OCI-M2 (cell line): ENCODE measurements around the gene NLRC5.
"Not testable (repeated sequence)": the region's sequence is repeated elsewhere in the genome, so short reads cannot be mapped to it uniquely, and the experiment has no call there.

Experiments
- DNase-seq: peaks from one replicate; lab custom pipeline; 2025; ENCODE audit not compliant: unreplicated experiment; lab: John Stamatoyannopoulos, UW

The NLRC5 gene

DNA sequence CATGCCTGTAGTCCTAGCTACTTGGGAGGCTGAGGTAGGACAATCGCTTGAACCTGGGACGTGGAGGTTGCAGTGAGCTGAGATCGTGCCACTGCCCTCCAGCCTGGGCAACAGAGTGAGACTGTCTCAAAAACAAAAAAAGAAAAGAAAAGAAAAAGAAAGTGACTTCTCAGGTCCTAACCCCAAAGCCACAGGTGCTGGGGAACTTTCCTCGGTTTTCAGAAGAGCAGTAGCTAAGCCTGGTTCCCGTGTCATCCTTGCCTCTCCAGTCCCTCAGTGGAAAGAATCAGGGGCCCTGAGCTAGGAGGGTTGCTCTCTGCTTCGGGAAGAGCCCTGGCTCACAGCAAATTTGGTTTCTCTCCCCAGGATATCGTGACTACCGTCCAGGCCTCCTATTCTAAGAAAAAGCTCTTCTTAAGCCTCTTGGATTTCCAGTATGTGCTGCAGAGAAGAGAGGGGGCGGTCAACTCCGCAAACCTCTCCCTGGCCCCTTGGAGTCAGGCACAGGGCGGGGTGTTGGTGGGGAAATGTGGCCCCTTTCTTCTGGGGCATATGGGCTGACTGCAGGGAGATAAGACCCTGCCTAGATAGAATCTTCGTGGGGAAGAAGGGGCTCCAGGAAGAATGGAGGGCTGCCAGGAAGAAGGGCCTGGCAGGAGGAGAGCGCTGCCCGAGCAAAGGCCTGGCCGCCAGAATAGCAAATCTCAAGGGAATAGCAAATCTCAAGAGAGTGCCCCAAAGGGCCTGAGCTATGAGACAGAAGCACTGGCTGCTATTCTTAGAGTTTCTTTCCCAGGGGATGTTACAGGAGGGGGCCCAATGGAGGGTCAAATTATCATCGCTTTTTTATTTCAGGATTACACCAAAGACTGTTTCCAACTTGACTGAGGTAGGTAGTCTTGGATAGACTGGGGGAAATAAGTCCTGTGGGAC lies 8.3 kb upstream of the NLRC5 start:
- no peak for DNase-seq

DNA sequence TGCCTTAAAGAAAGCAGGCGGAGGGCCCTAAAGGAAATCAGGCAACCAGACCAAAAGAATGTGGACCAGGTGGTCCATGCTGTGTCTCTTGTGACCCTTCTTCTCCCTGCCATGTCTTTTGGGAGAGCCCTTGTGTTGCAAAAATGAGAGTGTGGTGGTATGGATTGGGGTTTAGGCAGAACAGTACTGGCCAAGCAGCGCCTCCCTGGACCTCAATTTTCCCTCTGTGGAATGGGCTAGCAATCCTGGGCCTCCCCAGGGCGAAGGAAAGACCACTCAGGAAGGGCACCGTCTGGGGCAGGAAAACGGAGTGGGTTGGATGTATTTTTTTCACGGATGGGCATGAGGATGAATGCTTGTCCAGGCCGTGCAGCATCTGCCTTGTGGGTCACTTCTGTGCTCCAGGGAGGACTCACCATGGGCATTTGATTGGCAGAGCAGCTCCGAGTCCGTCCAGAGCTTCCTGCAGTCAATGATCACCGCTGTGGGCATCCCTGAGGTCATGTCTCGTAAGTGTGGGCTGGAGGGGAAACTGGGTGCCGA lies 7.6 kb upstream of the NLRC5 start:
- no peak for DNase-seq

- DNase-seq: no peak
These were observed 6.7 kb upstream of the NLRC5 start for GRCh38 chr16:56982695-56983094.

GRCh38 chr16:56983211-56983751 lies 6.1 kb upstream of the NLRC5 start:
- DNase-seq: no peak

DNA sequence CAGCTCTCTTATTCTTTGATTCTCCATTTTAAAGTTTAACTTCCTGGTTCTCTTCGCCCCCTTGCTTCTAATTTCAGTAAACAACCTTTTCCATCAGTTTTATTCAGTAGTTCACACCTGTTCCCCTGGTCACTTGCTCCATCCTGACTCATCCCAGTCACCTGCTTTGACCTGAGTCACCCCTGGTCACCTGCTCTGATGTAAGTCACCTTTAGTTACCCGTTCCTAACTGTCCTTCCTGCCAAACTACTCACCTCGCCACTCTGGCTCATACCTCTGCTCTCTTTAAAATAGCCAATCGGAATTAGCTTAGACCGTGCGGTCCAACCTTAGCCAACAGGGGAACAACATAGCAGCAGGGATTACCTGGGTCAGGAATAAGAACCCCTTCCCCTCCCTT lies 4.7 kb upstream of the NLRC5 start:
- no peak for DNase-seq

- no peak for DNase-seq
These were observed 3.9 kb upstream of the NLRC5 start for GRCh38 chr16:56985288-56985961.

GRCh38 chr16:56985962-56986360 lies 3.4 kb upstream of the NLRC5 start:
- no peak for DNase-seq

DNA sequence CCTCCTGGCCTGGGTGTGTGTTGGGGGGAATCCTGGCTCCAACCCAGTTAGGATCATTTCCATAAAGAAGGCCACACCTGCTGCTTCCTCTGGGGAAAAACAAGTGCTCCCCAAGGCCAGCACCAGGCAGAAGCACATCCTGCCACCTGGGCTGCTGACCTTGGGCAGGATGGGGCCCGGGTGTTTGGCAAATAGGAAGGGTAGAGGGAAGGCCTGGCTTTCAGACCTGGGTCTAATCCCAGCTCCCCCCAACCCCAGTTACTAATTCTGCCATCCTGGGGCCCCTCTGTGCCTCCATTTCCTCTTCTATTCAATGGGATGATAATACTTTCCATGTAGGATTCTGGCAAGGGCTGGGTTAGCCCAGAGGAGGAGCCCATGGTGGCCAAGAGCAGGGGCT lies 3.0 kb upstream of the NLRC5 start:
- DNase-seq: no peak

DNA sequence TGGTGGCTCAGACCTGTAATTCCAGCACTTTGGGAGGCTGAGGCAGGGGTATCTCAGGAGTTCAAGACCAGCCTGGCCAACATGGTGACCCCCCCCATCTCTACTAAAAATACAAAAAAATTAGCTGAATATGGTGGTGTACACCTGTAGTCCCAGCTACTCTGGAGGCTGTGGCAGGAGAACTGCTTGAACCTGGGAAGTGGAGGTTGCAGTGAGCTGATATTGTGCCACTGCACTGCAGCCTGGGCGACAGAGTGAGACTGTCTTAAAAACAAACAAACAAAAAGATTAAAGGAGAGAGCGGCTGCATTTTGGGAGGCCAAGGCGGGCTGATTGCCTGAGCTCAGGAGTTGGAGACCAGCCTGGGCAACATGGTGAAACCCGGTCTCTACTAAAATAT lies 2.4 kb upstream of the NLRC5 start:
- DNase-seq: not testable (repeated sequence)

GRCh38 chr16:56987692-56988091 lies 1.7 kb upstream of the NLRC5 start:
- DNase-seq: no peak

DNA sequence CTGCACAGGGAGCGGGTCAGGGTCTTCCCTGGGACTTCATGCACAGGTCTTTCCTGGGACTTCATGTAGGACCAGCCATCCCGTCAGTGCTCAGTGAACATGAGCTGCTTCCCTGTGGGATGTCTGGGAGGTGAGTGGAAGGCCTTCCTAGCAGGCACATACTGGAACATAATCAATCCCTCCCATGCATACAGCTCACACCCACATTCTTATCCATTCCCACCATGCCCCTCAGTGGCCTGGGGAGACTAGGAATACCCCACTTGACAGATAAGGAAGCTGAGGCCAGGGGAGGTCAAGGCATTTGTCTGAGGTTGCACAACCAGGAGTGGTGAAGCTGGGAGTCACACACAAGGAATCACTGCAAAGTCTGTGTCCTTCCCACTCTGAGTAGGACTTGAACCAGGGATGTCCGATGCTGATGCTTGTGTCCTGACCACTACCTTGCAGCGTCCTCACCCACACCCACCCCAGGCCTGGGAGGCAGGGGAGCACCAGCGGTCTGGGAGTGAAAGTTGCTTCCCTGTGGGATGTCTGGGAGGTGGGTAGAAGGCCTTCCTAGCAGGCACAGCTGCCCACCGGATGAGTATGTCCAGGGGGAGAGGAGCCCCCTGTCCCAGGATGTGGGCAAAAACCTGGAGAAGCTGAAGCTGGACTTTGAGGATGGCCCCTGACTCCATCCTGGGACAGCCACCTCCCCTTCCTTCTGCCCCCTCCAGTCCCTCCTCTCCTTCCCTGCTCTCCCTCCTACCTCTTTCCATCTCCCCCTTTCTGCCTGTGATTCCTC lies 1.0 kb upstream of the NLRC5 start:
- DNase-seq: no peak

GRCh38 chr16:56989988-56990387 lies 631 bp downstream of the NLRC5 start:
- no peak for DNase-seq

GRCh38 chr16:56990407-56991286 lies 1.3 kb downstream of the NLRC5 start:
- no peak for DNase-seq

GRCh38 chr16:56992431-56992830 lies 3.1 kb downstream of the NLRC5 start:
- not testable (repeated sequence) for DNase-seq

DNA sequence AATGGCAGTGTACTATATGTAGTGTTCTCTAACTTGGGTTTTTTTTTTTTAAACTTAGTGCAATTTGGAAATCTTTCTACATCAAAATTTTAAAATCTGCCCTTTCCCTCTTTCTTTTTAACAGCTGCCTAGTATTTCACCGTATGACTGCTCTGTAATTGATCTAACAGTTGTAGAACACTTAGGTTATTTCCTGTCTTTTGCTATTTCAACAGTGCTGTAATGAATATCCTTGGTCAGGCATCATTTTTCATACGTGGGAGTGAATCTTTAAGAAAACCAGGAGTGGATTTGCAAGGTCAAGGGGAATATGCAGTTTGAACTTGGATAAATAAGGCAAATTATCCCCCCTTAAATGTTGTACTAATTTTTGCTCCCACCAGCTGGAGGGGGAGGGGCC lies 3.8 kb downstream of the NLRC5 start:
- no peak for DNase-seq

GRCh38 chr16:56994311-56994710 lies 5.0 kb downstream of the NLRC5 start:
- DNase-seq: no peak

DNA sequence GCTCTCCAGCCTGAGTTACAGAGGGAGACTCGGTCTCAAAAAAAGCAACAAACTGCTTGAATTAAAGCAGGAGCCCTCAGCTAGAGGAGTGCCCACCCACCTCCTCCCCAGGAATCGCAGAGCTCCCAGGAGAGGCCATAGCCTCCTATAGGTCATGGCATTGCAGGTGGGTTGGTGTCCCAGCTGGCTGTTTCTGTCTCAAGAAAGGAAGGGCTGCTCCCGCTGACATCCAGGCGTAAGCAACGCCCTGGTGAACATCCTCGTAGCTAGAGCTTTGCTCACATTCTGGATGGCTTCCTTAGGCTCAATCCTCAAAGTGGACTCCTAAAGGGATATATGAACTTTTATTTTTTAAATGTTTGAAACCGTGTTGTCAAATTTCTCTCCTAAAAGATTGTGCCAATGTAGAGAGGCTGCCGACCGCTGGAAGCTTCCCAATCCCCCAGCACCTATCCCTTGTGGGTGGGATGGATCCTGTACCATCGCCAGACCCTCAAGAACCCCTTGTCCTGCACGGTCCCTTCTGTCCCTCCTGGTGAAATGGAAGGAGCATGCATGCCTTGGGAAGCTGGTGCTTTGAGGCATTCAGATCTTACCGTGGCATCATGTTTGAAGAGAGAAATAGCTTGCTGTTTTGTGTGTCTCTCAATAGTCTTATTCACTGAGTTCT lies 5.9 kb downstream of the NLRC5 start:
- DNase-seq: no peak

GRCh38 chr16:56997264-56997663 lies 7.9 kb downstream of the NLRC5 start:
- DNase-seq: no peak

- no peak for DNase-seq
These were observed 8.6 kb downstream of the NLRC5 start for GRCh38 chr16:56997931-56998330.

- DNase-seq: no peak
These were observed 9.0 kb downstream of the NLRC5 start for GRCh38 chr16:56998352-56998751.
